Activated CD8-positive, alpha-beta memory T cell treated with anti-CD3 and anti-CD28 coated beads, Interleukin-2, amount 50 U/mL, for 48 hours (primary cell): ENCODE data around the gene CSF3R.
"Not testable (repeated sequence)": the region's sequence is repeated elsewhere in the genome, so short reads cannot be mapped to it uniquely, and the experiment has no call there.

ENCODE experiments used
- DNase-seq: peaks from one replicate; pipeline ENCODE4 v3.0.0-alpha.2; 2020

CSF3R gene

DNA sequence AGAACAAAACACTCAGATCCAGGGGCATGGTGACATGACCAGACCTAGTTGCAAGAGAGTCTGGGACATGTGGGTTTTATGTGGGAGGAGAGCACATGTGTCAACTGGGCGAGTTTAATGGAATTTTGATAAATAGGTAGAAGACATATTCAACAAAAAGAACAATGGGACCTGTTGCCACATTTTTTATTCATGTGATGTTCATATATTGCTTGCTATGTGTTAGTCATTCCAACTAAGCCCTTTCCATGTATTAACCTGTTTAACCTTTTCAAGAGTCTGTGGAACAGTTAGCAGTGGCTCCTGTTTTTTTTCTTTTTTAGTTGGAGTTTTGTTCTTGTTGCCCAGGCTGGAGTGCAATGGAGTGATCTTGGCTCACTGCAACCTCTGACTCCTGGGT, 30.1 kb upstream of the CSF3R start:
- no peak for DNase-seq

DNA sequence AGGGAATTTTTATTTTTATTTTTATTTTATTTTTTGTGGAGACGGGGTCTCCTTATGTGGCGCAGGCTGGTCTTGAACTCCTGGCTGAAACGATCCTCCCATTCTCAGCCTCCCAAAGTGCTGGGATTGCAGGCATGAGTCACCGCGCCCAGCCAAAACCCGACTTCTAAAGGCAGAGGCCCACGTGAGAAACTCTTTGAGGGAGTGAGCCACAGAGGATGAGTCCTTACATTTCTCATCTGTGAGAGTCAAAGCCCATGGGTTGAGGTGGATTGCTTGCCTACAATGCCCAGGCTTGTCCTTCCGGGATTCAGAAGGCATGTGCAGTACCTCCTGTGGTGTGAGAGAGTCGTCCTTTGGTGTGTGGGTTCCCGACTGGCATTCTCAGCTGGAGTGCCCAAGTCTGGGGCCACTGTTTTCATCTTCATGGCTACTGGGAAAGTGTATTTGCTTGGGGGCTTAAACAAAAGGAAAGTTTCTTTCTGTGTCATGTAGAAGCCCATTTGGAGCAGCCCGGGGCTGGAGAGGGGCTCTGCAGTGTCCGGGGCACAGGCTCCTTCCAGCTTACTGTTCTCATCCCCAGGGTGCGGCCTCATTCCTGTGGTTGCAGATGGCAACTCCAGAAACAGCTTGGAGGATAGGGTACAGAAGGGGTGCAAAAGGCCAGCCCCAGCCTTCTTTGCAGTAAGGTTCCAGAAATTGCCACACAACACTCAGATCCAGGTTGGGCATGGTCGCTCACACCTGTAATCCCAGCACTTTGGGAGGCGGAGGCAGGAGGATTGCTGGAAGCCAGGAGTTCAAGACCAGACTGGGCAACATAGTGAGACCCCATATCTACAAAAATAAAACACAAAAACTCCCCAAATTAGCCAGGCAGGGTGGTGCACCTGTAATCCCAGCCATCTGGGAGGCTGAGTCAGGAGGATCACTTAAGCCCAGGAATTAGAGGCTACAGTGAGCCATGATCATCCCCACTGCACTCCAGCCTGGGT, 29.4 kb upstream of the CSF3R start:
- DNase-seq: no peak

GRCh38 chr1:36511220-36511619, 28.5 kb upstream of the CSF3R start:
- not testable (repeated sequence) for DNase-seq

DNA sequence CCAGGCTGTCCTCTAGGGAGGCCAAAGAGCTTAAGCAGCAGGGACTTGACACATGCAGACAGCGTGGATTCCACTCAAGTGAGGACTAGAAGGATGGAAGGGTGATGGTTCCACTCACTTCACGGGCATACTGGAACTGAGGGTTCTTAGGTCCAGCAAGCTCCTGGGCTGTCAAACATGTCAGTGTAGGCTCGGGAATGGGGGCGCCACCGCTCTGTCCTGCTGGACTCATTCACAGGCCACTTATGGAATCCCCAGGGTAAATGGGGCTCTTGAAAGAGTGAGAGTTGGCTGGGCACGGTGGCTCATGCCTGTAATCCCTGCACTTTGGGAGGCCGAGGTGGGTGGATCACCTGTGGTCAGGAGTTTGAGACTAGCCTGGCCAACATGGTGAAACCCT, 27.7 kb upstream of the CSF3R start:
- no peak for DNase-seq

- no peak for DNase-seq
Observed at GRCh38 chr1:36508257-36508656, 25.5 kb upstream of the CSF3R start.

DNA sequence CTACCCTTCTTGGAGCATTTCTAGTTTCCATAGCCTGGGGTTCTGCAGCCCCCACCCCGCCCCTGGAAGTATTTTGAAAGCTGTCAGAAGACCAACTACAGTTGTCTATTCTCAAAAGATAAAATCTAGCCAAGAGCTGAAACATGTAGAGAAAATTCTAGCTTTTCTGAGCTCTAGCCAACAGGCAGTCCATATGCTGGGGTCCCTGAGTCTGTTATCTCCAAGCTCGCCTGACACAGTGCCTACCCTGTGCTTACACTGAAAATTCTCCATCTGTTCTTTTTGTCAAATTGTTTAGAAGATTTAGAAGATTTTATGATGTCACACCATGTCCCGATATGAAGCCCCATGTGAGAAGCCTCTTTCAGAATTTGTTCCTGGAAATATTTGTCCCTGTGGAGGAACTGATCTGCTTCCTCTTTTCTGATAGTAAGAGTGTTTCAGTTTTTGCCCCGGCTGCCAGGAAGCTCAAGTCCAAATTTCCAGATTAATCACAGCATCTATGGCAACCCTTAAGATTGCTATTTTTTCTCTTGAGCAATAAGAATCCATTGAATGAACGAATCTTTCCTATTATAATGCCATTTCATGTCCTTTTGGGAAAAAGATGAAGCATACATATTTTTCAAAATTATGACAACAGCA, 23.7 kb upstream of the CSF3R start:
- no peak for DNase-seq

- DNase-seq: no peak
Observed at GRCh38 chr1:36503733-36504132, 21.0 kb upstream of the CSF3R start.

DNA sequence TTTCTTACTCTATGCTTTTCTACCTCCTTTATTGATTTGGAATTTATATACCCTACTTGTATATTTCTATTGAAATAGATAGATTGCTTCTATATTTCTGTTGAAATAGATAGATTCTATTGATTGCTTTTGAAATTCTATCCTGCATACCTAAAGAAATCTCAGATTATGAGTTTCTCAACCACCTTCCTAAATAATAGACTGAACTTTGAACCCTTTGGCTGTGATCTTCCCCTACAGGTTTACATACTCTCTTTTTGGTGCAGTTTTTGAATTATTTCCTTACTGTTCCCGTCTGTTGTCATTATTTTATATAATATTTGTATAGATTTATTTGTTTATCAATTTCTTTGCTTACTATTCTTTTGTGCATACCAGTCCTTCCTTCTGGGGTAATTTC, 20.4 kb upstream of the CSF3R start:
- no peak for DNase-seq

DNA sequence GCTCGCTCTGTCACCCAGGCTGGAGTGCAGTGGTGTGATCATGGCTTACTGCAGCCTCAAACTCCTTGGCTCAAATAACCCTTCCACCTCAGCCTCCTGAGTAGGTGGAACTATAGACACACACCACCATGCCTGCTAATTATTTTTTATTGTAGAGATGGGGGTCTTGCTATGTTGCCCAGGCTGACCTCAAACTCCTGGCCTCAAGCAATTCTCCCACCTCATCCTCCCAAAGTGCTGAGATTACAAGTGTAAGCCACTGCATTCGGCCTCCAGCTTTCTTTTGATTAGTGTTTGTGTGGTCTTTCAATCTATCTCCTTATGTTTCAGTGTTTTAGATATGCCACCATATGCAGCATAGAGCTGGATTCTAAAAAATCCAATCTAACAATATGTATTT, 19.9 kb upstream of the CSF3R start:
- no peak for DNase-seq

- DNase-seq: not testable (repeated sequence)
Observed at GRCh38 chr1:36501911-36502310, 19.2 kb upstream of the CSF3R start.

DNA sequence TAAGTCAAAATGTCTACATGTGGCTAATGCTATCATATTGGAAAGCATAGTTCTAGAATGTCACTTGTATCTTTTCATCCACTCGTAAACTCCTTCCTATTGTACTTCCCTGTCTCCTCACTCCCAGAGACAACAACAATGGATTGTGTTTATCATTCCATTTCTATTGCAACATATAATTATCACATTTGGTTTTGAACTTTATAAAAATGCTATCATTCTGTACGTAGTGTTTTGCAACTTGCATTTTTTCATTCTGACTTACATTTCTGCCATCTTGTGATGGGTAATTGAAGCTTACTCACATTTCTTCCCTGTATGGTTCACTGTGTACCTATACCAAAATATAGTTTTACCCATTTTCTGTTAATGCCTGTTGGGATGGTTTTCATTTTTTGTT, 14.5 kb upstream of the CSF3R start:
- no peak for DNase-seq

- DNase-seq: no peak
Observed at GRCh38 chr1:36494971-36495370, 12.3 kb upstream of the CSF3R start.

DNA sequence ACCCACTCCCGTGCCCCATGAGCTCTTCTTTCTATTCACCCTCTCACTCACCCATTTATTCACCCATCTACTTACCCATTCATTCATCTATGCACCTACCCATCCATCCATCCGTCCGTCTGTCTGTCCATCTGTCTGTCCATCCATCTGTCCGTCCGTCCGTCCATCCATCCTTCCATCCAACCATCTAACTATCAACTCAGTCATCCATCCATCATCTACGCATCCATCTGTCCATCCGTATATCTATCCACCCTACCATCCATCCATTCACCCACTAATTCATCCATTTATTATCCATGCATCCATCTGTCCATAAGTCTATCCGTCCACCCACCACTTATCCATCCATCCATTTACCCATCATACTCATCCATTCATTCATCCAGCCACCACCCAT, 10.8 kb upstream of the CSF3R start:
- no peak for DNase-seq

DNA sequence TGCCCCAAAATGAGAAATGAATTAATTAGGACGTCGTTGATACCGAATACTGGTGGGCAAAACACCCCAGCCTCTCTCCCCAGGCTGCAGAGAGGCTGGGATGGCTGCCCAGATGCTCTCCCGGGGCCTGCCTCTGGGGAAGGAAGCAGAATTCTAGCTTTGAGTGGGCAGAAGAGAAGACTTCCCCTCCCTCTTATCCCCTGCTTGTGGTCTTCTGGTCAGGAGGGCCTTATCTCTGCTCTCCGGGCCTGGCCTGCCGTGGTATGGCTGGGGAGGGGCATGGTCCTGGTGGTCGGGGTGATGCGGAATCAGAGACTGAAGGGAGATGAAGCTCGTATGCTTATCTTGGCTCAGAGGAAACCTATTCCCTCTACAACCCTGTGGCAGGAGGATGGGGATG, 9.8 kb upstream of the CSF3R start:
- no peak for DNase-seq

- DNase-seq: not testable (repeated sequence)
Observed at GRCh38 chr1:36489258-36490051, 6.7 kb upstream of the CSF3R start.

DNA sequence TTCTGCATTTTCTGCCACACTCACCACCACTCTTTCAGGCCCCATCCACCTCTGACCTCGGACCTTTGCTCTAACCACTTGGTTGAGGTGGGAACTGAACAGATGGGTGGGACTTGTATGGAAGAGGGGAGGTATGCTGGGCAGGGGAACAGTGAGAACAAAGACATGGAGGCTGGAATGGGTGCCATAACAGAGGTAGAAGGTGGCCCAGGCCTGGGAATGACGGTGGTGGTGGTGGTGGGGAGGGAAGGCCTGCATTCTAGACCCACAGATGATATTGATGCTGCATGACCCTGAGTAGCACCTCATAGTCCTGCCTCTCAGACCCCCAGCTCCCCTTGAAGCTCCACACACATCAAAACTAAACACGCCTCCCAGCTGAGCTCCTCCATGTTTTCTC, 5.2 kb upstream of the CSF3R start:
- DNase-seq: no peak

- not testable (repeated sequence) for DNase-seq
Observed at GRCh38 chr1:36487336-36487725, 4.6 kb upstream of the CSF3R start.

- DNase-seq: no peak
Observed at GRCh38 chr1:36486439-36487335, 4.0 kb upstream of the CSF3R start.

DNA sequence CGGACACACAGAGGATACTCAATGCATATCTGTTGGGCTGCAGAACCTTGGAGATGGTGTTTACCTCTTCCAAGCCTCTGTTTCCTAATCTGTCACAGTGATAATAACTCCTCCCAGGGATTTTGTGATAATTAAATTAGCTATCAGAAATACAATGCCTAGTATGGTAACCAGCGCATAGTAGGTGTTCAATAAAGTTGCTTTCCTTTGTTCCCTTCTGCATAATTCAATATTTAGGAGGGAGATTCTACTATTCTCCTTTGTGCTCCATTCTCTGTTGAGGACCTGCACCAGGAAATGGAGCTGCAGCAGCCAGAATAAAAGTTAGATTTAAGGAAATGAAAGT, 3.4 kb upstream of the CSF3R start:
- DNase-seq: no peak

GRCh38 chr1:36484099-36484498, 1.4 kb upstream of the CSF3R start:
- DNase-seq: no peak

- no peak for DNase-seq
Observed at GRCh38 chr1:36481771-36482723, 666 bp downstream of the CSF3R start.
